ENCODE data around the gene ZNF219.

Gene ZNF219

DNA sequence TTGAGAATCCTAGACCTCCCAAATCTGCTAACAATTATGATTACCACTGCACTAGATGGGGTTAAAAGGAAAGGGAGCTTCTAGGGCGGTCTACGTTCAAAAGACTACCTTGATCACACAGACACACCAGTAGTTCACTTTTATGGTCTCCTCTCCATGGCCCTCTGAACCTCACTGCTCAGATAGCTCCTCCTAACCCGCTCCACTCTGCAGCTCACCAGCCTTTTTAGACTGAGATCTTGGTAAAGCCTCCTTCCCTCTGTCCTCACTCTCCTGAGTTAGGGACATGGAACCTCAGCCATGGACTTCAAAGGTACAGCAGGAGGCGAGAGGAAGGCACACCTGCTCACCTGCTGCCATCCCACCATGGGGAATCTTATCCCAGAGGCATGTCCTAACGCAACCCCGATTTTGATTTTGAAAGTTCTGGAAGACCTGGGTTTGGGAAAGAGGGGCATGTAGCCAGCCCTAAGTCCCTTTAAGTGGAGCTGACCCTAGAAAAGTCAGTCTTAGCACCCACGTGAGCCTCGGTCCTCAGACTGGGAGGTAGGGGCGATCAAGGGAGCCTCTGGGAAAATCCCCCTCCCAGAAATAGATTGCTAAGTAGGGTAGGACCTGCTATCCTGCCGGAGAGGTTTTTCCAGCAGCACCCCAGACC is 1.3 kb downstream of the ZNF219 start:
- TF ChIP-seq GATA2 (IDR thresholded peaks at IDR 0.05; ENCODE audit: low read depth, low read length): no peak
- no peak for TF ChIP-seq GATA3 (IDR thresholded peaks at IDR 0.05; ENCODE audit: low read depth, low read length)

DNA sequence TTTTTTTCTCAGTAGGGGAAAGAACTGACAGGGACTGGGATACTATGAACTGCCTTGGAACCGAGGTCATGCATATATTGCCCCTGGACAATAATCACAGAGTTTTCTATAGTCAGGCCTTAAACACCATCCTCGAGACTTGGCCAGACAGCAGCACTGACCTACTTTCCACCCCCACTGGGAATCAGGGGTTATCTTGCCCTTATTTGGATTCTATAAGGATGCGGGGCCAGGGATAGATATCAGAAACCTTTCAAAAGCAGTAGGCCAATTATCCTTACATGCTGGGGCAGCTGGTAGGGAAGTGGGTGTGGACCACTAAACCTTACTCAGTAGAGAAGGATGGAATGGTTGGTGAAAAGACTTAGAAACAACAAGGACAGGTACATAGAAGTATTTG is 2.0 kb downstream of the ZNF219 start:
- TF ChIP-seq GATA2 (IDR thresholded peaks at IDR 0.05; ENCODE audit: low read depth, low read length) (no peak), GATA3 (IDR thresholded peaks at IDR 0.05; ENCODE audit: low read depth, low read length) (no peak)

DNA sequence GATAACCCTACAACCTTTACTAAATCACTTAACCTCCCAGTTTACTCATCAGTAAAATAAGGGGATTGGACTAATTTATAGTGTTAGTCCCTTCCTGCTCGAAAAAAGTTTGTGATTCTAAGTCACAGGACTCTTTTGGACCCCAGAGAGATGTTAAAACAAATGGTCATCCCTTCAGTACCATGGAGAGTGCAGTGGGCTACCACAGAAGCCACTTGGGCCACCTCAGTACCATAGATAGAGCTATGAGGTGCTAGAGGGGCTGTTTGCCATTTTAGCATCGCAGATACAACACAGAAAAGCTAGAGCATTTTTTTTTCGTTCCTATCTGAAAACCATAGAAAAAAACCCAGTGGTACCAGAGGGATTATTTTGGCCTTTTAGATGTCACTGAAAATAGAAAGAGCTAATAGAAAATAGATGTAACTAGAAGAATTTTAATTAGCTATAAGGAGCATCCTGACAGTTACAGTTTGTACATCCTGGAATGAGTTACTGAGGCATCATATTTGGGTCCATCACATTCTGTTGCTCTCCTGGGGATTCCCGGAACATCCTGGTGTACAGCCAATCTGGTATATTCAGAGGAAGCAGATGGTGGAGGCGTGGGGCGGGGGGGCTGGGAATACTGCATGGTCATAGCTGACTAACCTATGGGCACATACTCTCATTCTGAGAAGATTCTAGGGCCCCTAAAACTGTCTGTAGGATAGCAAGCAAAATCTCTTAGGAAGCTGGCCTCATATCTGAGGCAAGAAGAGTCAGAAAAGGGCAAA is 2.8 kb downstream of the ZNF219 start:
- no peak for TF ChIP-seq GATA3 (IDR thresholded peaks at IDR 0.05; ENCODE audit: low read depth, low read length)
- no peak for TF ChIP-seq GATA2 (IDR thresholded peaks at IDR 0.05; ENCODE audit: low read depth, low read length)

DNA sequence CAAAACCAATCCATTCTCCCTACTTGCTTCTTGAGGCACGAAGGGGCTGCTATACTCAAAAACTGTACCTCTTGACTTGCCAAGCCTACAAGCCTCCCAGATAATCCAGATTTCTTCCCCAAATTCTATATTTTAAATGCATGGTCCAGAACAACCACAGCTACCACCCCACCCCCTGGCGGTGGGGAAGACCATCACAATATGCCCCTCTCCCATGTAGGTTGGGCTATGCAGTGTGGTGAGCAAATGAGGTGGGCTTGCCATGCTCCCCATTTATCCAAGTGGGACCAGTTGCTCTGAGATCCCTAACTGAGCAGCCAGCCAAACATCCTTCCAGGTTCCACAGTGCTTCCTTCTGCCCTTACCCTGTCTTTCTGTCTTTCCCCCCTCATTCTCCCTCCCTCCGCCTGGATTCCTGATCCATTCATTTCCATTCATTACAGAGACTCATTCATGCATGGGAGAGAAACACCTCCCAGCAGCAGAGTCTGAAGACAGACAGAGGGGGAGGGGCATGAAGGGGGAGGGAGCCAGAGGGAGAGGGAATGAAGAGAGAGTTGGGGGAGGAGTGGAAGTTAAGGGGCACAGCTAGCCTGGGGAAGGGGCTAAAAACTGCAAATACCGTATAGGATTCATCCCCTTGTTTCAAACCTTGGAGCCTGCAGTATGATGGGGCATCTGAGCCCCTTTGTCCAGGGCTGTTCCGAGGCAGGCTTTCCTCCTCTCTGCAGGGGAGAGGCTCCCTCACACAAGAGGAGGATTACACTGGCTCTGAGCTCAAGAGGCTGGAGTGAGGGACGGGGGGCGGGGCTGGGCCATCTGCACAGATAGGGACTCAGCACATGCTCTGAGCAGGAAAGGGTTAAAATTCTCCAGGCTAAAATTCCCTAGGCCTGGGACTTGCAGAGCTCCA is 4.4 kb downstream of the ZNF219 start:
- TF ChIP-seq GATA3 (IDR thresholded peaks at IDR 0.05; ENCODE audit: low read depth, low read length) (no peak), GATA2 (IDR thresholded peaks at IDR 0.05; ENCODE audit: low read depth, low read length) (no peak)

DNA sequence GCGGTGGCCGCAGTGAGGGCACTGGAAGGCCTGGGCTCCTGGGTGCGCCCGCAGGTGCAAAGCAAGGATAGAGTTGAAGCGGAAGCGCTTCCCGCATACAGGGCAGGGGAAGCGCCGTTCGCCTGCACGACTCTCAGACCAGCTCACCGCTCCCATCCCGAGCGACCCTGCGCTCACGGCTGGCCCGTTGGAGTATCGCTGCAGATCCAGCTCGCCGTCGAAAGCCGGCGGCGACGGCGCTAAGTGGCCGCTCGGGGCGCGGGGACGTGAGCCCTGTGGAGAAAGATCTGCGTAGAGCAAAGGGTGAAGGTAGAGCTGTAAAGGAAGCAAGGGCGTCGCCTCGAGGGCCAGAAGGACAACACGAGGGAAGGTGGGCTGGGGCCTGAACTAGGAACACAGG is 5.4 kb downstream of the ZNF219 start:
- TF ChIP-seq GATA3 (IDR thresholded peaks at IDR 0.05; ENCODE audit: low read depth, low read length): no peak

DNA sequence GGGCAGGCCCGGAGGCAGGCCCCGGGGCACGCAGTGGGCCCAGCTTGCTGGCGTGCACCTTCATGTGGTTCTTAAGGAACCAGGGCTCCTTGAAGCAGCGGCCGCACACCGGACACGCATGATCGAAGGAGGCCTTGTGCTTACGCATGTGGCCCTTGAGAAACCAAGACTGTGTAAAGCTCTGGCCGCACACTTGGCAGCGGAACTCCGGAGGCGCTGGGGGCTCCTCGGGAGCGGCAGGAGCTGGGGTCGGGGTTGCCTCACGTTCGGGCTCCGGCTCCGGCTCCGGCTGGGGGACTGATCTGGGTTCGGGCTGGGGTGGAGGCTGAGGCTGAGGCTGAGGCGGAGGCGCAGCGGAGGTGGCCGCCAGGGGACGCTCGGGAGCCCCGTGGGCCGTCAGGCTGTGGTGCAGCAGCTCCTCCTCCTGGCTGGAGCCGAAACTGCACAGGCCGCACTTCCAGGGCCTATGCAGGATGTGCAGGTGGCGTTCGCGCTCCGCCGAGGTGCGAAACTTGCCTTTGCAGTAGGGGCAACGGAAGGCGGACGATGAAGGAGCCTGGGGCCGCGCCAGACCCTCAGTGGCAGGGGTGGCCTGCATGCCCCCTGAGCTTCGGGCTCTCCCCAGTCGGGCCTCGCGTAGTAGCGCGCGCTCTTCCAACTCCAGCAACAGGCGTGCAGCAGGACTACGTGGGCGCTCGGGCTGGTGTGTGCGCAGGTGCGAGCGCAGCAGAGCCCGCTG is 6.0 kb downstream of the ZNF219 start:
- TF ChIP-seq GATA3 (IDR thresholded peaks at IDR 0.05; ENCODE audit: low read depth, low read length) (no peak), GATA2 (IDR thresholded peaks at IDR 0.05; ENCODE audit: low read depth, low read length) (no peak)

DNA sequence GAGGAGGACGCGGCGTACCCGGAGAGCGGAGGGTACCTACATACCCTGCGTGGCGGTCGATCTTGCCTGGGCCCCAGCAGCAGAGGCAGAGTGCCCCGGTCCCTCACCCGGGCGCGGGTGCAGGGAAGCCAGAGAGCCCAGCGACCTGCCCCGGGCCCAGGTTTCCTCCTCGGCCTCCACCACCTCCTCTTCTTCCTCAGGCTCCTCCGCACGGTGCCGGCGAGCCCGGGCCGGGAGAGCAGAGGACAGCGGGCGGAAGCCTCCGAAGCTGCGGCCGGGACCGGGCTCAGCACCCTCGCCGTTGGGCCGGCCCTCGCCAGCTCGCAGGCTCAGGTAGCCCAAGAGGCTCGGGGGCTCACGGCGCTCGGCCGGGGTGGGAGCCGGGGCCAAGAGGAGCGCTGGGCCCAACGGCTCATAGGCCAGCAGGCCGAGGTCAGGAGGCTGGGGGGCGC is 6.6 kb downstream of the ZNF219 start:
- TF ChIP-seq GATA3 (IDR thresholded peaks at IDR 0.05; ENCODE audit: low read depth, low read length) (no peak), GATA2 (IDR thresholded peaks at IDR 0.05; ENCODE audit: low read depth, low read length) (no peak)

DNA sequence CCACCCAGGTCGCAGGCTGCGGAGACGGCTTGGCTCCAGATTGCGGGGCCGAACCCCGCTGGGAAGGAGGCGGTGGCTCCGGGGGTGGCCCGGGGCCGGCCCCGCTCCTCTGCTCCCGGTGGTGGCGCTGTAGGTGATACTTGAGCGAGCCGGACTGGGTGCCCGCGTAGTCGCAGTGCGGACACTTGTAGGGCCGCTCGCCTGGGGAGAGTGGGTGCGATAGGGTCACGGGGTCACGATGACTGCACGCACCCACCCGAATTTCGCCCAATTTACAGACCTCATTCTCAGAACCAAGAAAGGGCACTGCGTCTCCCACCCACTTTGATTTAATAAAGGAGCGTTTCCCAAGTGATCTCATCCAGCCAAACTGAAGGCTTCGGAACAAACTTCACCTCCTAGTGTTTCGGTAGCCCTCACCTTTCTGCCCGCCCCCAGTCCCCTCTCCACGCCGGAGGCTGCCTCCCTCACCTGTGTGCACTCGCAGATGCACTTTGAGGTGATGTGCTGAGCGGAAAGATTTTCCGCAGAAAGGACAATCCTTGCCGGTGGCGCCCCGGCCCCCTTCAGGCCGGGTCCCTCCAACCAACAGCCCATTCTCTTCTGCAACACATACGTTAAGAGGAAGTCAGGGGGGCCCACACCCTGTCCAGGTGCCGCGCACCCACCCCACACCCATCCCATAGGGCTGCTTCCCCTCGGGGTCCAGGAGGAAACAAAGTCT is 7.4 kb downstream of the ZNF219 start:
- TF ChIP-seq GATA2 (IDR thresholded peaks at IDR 0.05; ENCODE audit: low read depth, low read length) (no peak), GATA3 (IDR thresholded peaks at IDR 0.05; ENCODE audit: low read depth, low read length) (no peak)

DNA sequence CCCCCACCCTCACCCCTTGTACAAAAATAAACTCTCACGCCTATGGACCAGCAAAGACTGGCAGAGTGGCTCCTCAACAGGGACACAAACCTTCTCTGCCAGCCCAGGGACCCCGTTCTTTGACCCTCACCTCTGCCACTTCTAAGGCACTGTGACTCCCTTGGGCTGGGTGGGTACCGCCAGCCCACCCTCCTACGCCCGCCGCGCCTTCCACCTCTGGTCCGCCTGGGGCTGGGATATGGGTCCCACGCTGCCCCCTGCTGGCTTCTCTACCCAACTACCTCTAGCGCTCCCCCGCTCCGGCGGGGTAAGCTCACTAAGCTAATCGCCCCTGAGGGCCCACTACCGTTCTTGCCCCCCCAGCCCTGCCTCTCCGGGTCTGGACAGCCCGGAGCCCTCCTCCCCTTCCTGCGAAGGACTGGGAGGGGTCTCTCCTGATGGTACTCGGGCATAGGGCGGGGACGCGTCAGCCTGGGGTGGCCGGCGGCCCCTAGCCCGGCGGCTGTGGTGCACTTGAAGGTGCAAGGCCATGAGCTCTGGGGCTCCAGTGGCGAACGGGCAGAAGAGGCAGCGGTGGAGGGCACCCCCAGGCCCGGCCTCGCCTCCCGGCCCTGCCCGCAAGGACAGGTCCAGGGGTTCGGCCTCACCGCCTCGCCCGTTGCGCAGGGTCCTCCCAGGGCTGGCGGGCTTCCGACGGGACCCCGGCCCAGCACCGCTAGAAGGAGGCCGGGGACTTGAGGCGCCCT is 8.1 kb downstream of the ZNF219 start:
- TF ChIP-seq GATA3 (IDR thresholded peaks at IDR 0.05; ENCODE audit: low read depth, low read length) (no peak), GATA2 (IDR thresholded peaks at IDR 0.05; ENCODE audit: low read depth, low read length) (no peak)

DNA sequence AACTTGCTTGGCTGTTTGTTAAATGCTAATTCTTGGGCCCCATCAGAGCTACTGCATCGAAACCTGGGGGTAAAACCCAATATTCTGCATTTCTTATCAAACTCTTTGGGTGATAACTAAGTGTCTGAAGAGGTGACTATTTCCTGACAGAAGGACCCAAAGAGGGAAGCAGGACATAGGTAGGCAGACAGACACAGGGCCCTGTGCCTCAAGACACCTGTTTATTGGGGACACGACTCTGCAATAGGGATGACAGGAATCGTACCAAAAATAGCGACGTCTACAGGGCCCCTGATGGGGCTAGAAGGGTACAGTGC is 8.6 kb downstream of the ZNF219 start:
- TF ChIP-seq GATA3 (IDR thresholded peaks at IDR 0.05; ENCODE audit: low read depth, low read length) (no peak), GATA2 (IDR thresholded peaks at IDR 0.05; ENCODE audit: low read depth, low read length) (no peak)

DNA sequence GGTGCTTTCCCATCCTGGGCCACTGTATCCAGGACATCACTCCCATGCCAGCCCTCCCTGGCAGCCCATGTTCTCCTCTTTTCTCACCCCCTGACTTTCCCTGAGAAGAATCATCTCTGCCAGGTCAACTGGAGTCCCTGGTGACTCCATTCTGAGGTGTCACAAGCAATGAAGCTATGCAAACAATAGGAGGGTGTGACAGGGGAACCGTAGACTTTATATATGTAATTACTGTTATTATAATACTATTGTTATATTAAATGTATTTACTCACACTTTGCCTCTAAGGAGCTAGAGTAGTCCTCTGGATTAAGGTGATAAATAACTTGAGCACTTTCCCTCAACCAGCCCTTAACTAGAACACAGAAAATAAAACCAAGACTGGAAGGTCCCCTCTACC is 9.2 kb downstream of the ZNF219 start:
- TF ChIP-seq GATA3 (IDR thresholded peaks at IDR 0.05; ENCODE audit: low read depth, low read length): no peak
- no peak for TF ChIP-seq GATA2 (IDR thresholded peaks at IDR 0.05; ENCODE audit: low read depth, low read length)

DNA sequence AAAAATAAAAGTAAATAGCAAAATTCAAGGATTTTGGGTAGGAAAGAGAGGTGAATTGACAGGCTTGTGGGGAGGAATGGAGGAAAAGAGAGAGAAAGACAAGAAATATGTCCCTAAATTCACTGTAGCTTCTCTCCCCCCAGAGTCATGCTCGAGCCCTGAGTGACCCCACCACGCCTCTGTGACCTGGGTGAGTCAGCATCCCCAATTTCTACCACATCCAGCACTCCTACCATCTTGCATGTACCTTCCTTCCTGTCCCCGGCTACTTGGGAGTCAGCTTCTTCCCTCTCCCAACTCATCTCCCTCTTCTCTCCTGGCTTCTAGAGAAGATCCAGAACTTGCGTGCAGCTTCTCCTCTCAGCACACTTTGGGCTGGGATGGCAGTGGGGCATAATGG is 9.8 kb downstream of the ZNF219 start:
- TF ChIP-seq GATA3 (IDR thresholded peaks at IDR 0.05; ENCODE audit: low read depth, low read length) (no peak), GATA2 (IDR thresholded peaks at IDR 0.05; ENCODE audit: low read depth, low read length) (no peak)

Measured in SH-SY5Y (cell line).